Fibroblast of villous mesenchyme (primary cell): ENCODE results near the gene KIFC1. TPM values are rescaled to one million over a fixed set of nuclear protein-coding genes. Genes with fewer than 3 reads are reported as not detected.
A peak's percentile ranks its signal among the peaks of the same experiment; 100 is the strongest.

Source experiments
- DNase-seq: peaks from one replicate; pipeline ENCODE4 v3.0.0-alpha.2; 2010; ENCODE audit warnings: low read depth
- H3K4me3 ChIP-seq: 2 replicates; pipeline ENCODE4 v1.5.1; 2011; ENCODE audit warnings: low read depth, mild to moderate bottlenecking, low read length
- CTCF ChIP-seq: IDR thresholded peaks from 2 replicates; pipeline ENCODE4 v1.5.1; 2012; ENCODE audit warnings: low read depth, mild to moderate bottlenecking, low read length; ENCODE audit not compliant: insufficient read depth
- total RNA-seq: library from RNA; depleted of rRNA; stranded (reverse); fragments of >200 nt; gene quantifications from 2 replicates; pipeline ENCODE4 v1.2.3, GENCODE V29; 2012

Gene KIFC1
- total RNA-seq, 1 donor, result 34.5 TPM

DNA sequence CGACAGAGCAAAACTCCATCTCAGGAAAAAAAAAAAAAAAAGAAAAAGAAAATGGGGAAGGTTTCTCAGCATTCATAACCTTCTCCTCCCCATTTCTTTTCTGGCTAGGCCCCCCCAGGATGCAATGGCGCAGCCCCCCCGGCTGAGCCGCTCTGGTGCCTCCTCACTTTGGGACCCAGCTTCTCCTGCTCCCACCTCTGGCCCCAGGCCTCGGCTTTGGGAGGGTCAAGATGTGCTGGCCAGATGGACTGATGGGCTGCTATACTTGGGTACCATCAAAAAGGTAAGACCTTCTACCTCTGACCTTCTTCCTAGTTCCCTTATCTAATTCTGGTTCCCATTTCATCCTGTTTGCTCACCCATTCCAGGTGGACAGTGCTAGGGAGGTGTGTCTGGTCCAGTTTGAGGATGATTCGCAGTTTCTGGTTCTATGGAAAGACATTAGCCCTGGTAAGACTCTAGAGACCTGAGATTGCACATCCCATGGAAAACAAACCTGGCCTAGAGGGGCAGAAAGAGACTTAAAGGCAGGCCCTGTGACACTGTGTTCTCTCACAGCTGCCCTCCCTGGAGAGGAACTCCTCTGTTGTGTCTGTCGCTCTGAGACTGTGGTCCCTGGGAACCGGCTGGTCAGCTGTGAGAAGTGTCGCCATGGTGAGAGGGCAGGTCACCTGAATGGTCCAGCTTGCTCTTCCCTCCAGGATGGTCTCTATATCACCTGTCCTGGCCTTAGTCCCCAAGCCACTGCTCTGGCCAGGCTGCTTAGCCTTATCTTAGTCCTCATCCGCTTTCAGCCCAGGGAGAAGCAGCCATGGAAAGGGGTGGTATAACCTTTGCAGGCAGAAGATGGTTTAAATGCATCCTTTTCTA is 20.8 kb downstream of the KIFC1 start:
- H3K4me3 ChIP-seq, result peak overlapping the region; percentile 79
- TF ChIP-seq CTCF, result no peak
- no peak for DNase-seq

- no peak for DNase-seq
- TF ChIP-seq CTCF, result no peak
- H3K4me3 ChIP-seq, result no peak overlapping the region
These were observed 21.9 kb downstream of the KIFC1 start for GRCh38 chr6:33413241-33414120.

DNA sequence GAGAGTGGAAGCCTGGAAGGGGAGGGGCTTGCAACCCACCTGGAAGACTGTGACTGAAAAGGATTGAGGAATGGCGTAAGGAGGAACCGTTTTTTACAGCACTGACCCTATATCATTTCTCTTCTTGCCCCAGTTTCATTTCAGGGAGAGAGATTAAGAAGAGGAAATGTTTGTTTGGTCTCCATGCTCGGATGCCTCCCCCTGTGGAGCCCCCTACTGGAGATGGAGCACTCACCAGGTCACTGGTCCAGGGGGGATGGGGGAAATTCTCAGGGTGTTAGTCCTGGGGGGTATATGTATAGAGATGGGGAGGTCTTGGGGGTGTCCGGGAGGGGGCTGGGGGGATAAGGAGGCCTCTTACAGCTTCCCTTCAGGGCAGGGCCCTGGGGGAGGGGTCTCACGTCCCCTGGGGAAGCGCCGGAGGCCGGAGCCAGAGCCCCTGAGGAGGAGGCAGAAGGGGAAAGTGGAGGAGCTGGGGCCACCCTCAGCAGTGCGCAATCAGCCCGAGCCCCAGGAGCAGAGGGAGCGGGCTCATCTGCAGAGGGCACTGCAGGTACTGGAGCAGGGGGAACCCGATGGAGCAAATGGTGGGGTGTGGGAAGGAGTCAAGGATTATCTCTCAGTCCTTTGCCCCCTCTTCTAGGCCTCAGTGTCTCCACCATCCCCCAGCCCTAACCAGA is 23.1 kb downstream of the KIFC1 start:
- DNase-seq, result no peak
- no peak overlapping the region for H3K4me3 ChIP-seq
- peak; percentile 53 for TF ChIP-seq CTCF

DNA sequence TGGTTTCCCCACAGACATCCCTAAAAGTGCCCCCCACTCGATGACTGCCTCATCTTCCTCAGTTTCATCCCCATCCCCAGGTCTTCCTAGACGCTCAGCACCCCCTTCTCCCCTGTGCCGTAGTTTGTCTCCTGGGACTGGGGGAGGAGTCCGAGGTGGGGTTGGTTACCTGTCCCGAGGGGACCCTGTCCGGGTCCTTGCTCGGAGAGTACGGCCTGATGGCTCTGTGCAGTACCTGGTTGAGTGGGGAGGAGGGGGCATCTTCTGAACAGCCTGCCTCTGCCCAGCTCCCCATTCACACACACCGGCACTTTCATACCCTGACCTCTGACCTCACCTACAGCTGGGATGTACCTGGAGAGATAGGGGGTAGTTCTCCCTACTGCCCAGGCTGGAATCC is 24.2 kb downstream of the KIFC1 start:
- DNase-seq, result no peak
- TF ChIP-seq CTCF, result no peak
- peak overlapping the region; percentile 93 for H3K4me3 ChIP-seq

DNA sequence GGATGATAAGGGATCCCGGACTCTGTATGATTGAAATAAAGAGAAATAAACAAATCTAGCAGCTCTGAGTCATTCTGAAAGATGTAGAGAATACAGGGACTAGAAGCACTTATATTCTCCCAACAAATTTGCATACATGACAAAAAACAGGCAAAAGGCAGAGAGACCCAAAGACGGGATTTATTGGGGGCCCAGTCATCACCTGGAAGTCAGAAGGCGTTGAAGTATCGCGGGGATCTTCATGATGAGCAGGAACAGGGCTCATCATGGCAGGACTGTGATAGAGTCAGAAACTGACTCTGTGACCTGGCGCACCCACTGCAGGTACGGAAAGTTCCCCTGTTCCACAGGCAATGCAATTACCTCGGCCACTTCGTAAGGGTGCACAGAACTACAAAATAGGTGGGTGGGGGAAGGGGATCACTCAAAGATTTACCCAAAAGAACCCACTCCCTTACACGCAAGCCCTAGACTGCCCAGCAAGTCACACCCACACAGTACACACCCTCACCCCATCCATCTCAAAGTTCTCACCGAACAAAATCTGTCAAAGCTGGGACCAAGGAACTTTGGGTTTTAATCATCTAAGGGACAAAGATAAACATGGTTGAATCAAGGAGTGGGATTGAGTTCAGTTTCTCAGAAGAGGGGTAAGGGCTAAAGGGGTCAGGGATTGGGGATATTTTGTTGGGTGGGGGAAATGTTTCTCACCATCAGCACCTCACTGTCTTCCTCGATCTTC is 24.9 kb downstream of the KIFC1 start:
- TF ChIP-seq CTCF, result no peak
- peak overlapping the region; percentile 93 for H3K4me3 ChIP-seq
- DNase-seq, result no peak
